ENCODE data around the gene ATP6AP2.

DNA sequence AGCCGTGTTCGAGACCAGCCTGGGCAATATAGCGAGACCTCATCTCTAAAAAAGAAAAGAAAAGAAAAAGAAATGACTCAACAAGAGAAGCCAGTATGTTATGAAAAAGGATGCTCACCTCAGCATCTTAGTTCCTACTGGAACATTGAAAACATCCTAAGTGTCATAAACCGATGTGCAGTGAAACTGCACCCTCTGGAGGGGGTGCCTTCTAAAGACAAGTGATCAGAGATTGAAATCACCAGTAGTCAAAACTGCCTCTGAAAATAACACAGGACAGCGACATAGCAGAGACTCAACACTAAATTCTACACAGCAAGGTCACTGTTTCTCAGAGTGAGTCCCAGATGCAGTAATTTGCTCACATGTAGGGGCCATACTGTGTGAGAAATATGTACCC lies 28.0 kb upstream of the ATP6AP2 start:
- TF ChIP-seq, protein P1, sequence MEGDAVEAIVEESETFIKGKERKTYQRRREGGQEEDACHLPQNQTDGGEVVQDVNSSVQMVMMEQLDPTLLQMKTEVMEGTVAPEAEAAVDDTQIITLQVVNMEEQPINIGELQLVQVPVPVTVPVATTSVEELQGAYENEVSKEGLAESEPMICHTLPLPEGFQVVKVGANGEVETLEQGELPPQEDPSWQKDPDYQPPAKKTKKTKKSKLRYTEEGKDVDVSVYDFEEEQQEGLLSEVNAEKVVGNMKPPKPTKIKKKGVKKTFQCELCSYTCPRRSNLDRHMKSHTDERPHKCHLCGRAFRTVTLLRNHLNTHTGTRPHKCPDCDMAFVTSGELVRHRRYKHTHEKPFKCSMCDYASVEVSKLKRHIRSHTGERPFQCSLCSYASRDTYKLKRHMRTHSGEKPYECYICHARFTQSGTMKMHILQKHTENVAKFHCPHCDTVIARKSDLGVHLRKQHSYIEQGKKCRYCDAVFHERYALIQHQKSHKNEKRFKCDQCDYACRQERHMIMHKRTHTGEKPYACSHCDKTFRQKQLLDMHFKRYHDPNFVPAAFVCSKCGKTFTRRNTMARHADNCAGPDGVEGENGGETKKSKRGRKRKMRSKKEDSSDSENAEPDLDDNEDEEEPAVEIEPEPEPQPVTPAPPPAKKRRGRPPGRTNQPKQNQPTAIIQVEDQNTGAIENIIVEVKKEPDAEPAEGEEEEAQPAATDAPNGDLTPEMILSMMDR (IDR thresholded peaks at IDR 0.05; ENCODE audit: low read depth, low read length, poor library complexity, severe bottlenecking): no peak
- TF ChIP-seq EZH2phosphoT487 (IDR thresholded peaks at IDR 0.05; ENCODE audit: borderline replicate concordance, low read length): no peak
